ENCODE results near the gene STX19.

DNA sequence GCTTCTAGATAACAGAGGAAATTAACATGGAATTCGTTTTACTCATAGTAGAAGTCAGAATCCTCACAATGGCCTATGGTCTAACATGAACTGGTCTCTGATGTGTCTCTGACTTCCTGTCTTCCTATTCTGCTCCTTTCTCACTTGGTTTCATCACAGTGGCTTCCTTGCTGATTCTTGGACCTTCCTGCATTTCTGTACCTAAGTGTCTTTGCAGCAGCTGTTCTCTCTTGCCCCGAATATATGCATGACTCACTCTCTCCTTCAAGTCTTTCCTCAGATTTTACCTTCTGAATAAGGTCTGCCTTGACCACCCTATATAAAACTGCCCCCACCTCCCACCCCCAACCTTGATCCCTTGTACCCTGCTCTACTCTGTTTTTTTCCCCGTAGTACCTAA lies 34.3 kb downstream of the STX19 start:
- TF ChIP-seq POLR2A (IDR thresholded peaks at IDR 0.05) (no peak), CTCF (IDR thresholded peaks at IDR 0.05) (no peak)

Data from right lobe of liver (tissue), 4 donors.